ENCODE measurements around the gene RALGAPA2.

Gene RALGAPA2

DNA sequence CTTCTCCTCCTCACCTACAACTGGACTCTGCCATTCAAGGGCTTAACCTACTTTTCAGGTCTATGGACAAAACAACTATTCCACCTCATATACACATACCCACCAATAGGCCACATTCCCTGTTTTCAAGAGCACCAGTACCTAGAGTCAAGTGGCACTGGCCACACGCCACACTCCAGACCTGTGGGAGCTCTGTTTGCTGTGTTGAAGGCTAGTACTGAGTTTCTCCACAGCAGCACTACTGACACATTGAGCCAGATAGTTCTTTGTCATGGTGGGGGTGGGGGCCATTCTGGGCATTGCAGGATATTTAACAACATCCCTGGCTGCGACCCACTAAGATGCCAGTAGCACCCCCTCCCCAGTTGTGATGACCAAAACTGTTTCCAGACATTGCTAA, 84.1 kb downstream of the RALGAPA2 start:
- H3K27ac ChIP-seq (ENCODE audit: low read depth, low read length, poor library complexity, severe bottlenecking): no peak overlapping the region
- TF ChIP-seq, protein P1, sequence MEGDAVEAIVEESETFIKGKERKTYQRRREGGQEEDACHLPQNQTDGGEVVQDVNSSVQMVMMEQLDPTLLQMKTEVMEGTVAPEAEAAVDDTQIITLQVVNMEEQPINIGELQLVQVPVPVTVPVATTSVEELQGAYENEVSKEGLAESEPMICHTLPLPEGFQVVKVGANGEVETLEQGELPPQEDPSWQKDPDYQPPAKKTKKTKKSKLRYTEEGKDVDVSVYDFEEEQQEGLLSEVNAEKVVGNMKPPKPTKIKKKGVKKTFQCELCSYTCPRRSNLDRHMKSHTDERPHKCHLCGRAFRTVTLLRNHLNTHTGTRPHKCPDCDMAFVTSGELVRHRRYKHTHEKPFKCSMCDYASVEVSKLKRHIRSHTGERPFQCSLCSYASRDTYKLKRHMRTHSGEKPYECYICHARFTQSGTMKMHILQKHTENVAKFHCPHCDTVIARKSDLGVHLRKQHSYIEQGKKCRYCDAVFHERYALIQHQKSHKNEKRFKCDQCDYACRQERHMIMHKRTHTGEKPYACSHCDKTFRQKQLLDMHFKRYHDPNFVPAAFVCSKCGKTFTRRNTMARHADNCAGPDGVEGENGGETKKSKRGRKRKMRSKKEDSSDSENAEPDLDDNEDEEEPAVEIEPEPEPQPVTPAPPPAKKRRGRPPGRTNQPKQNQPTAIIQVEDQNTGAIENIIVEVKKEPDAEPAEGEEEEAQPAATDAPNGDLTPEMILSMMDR (IDR thresholded peaks at IDR 0.05; ENCODE audit: low read length): no peak
- no peak for TF ChIP-seq EZH2 (IDR thresholded peaks at IDR 0.05; ENCODE audit: borderline replicate concordance, low read length)

GRCh38 chr20:20627471-20627870, 85.0 kb downstream of the RALGAPA2 start:
- H3K27me3 ChIP-seq (ENCODE audit: insufficient read depth, low read length): no peaks in the 10 kb centered on the region
- no peaks in the 10 kb centered on the region for H3K79me2 ChIP-seq (ENCODE audit: insufficient read depth, low read length)
- H2AFZ ChIP-seq (ENCODE audit: low read length): no peak overlapping the region
- H3K4me2 ChIP-seq (ENCODE audit: low read length): no peak overlapping the region
- no peaks in the 10 kb centered on the region for H3K9me2 ChIP-seq (ENCODE audit: low read depth, low read length)
- H3K9ac ChIP-seq (ENCODE audit: low read length): no peak overlapping the region
- H3K9me3 ChIP-seq (ENCODE audit: low read length): no peaks in the 10 kb centered on the region
- H3K4me3 ChIP-seq (ENCODE audit: low read depth, low read length, poor library complexity, severe bottlenecking): no peak overlapping the region
- no peaks in the 10 kb centered on the region for H3K4me1 ChIP-seq (ENCODE audit: insufficient read depth, low read length, severe bottlenecking)
- no peak overlapping the region for H3K27ac ChIP-seq (ENCODE audit: low read depth, low read length, poor library complexity, severe bottlenecking)
- H3F3A ChIP-seq (ENCODE audit: insufficient read depth, low read length): no peaks in the 10 kb centered on the region
- no peaks in the 10 kb centered on the region for H3K36me3 ChIP-seq (ENCODE audit: insufficient read depth, low read length)
- TF ChIP-seq EZH2 (IDR thresholded peaks at IDR 0.05; ENCODE audit: borderline replicate concordance, low read length): no peak
- TF ChIP-seq, protein P1 (IDR thresholded peaks at IDR 0.05; ENCODE audit: low read length): no peak
- H4K20me1 ChIP-seq (ENCODE audit: insufficient read depth, low read length): no peaks in the 10 kb centered on the region

More for the DNA sequence above, 84.1 kb downstream of the RALGAPA2 start:
- Histone ChIP-seq H3K4me2 (ENCODE audit: low read length) (no peak overlapping the region), H2AFZ (ENCODE audit: low read length) (no peak overlapping the region), H4K20me1 (ENCODE audit: insufficient read depth, low read length) (no peaks in the 10 kb centered on the region), H3K4me3 (ENCODE audit: low read depth, low read length, poor library complexity, severe bottlenecking) (no peak overlapping the region), H3K36me3 (ENCODE audit: insufficient read depth, low read length) (no peaks in the 10 kb centered on the region), H3K4me1 (ENCODE audit: insufficient read depth, low read length, severe bottlenecking) (no peaks in the 10 kb centered on the region), H3K9me2 (ENCODE audit: low read depth, low read length) (no peaks in the 10 kb centered on the region), H3F3A (ENCODE audit: insufficient read depth, low read length) (no peaks in the 10 kb centered on the region), H3K9ac (ENCODE audit: low read length) (no peak overlapping the region), H3K9me3 (ENCODE audit: low read length) (no peaks in the 10 kb centered on the region), H3K27me3 (ENCODE audit: insufficient read depth, low read length) (no peaks in the 10 kb centered on the region), H3K79me2 (ENCODE audit: insufficient read depth, low read length) (no peaks in the 10 kb centered on the region)

DNA sequence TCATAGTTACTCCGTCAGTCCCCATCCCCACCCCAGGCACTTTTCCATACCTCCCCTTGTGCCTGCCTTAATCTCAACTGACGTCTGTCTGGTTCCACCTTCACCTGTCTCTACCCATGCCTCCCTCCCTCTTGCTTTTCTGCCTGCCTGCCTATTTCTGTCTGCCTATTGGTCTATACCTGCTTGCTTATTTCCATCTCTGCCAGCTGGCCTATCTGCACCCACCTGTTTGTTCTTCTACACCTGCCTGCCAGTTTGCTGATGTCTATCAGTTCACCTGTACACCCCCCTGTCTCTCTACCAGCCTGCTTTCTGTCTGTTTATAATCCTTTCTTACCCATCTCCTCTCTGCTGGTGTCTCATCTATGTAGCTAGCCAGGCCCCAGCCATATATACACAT, 87.5 kb downstream of the RALGAPA2 start:
- no peaks in the 10 kb centered on the region for H3K4me1 ChIP-seq (ENCODE audit: insufficient read depth, low read length, severe bottlenecking)
- H3K4me2 ChIP-seq (ENCODE audit: low read length): no peak overlapping the region
- no peak overlapping the region for H3K4me3 ChIP-seq (ENCODE audit: low read depth, low read length, poor library complexity, severe bottlenecking)
- H3K27me3 ChIP-seq (ENCODE audit: insufficient read depth, low read length): no peaks in the 10 kb centered on the region
- no peaks in the 10 kb centered on the region for H3K36me3 ChIP-seq (ENCODE audit: insufficient read depth, low read length)
- H3K9me2 ChIP-seq (ENCODE audit: low read depth, low read length): no peaks in the 10 kb centered on the region
- no peaks in the 10 kb centered on the region for H3K9me3 ChIP-seq (ENCODE audit: low read length)
- no peak overlapping the region for H2AFZ ChIP-seq (ENCODE audit: low read length)
- H3K79me2 ChIP-seq (ENCODE audit: insufficient read depth, low read length): no peaks in the 10 kb centered on the region
- no peak for TF ChIP-seq EZH2 (IDR thresholded peaks at IDR 0.05; ENCODE audit: borderline replicate concordance, low read length)
- TF ChIP-seq, protein P1 (IDR thresholded peaks at IDR 0.05; ENCODE audit: low read length): no peak
- no peak overlapping the region for H3K9ac ChIP-seq (ENCODE audit: low read length)
- H3F3A ChIP-seq (ENCODE audit: insufficient read depth, low read length): no peaks in the 10 kb centered on the region
- H3K27ac ChIP-seq (ENCODE audit: low read depth, low read length, poor library complexity, severe bottlenecking): no peak overlapping the region
- H4K20me1 ChIP-seq (ENCODE audit: insufficient read depth, low read length): no peaks in the 10 kb centered on the region

Measured in OCI-LY1 (cell line).